Measurements from ENCODE around the gene D2HGDH. TPM values are rescaled to one million over a fixed set of nuclear protein-coding genes. Genes with fewer than 3 reads are reported as not detected.

The D2HGDH gene
- total and polyA plus RNA-seq, 2 of the 13 experiments (the other 11 are each of a cell fraction or from before 2014, with no cell fraction given): 19.2 to 20.3 TPM

DNA sequence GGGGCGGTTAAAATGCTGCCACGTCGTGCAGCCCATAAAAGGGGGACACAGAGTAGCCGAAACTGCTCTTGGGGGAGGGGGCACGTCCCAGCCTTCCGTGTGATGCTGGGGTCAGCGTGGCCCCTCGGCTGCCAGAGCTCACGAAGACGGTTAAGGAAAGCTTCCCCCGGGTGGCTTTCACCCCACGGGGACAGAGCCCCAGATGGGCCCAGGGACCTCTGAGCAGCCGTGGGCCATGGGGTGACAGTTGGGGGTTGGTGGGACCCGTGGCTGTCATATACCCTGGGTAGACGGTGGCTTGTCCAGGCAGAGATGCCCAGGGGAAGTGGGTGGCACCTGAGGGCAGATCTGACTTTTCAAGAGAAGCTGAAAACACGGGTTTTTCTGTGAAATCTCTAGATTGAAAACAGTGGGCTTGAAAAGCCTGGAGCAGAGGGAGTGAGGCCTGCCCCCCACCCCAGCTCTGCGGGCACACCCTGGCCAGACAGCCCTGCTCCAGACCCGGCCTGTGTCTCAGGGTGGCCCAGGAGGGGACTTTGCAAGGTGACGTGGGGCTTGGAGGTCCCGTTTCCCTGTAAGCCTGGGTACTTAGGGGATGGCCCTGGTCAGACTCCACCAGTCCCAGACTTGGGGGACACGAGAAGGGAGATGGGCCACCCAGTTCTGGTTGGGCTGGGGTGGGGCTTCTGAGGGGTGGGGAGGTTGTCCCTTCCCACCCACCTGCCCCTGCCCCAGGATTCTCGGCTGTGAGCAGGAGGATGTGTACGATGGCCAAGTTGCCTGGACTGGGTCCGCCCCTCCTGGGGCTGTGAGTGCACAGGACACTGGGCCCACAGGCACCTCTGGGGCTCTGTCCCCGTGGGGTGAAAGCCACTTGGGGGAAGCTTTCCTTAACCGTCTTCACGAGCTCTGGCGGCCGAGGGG, 75.2 kb downstream of the D2HGDH start (continued):
- TF ChIP-seq KLF6 (CRISPR knock-in tag; IDR thresholded peaks at IDR 0.05): no peak
- no peak for TF ChIP-seq ZNF788 (CRISPR knock-in tag; IDR thresholded peaks at IDR 0.05; ENCODE audit: borderline replicate concordance)
- TF ChIP-seq NFIC (IDR thresholded peaks at IDR 0.05; ENCODE audit: low read length): no peak
- TF ChIP-seq PPARG (CRISPR knock-in tag; conservative IDR thresholded peaks at IDR 0.05): no peak
- no peak for TF ChIP-seq ZNF619 (CRISPR knock-in tag; IDR thresholded peaks at IDR 0.05)
- peak; percentile 55; the same call in 1 of the 2 replicates for TF ChIP-seq ZNF274 (CRISPR knock-in tag; IDR thresholded peaks at IDR 0.05)
- TF ChIP-seq ZBTB34 (CRISPR knock-in tag; IDR thresholded peaks at IDR 0.05): no peak; the same call in 1 of the 2 replicates
- TF ChIP-seq ISX (CRISPR knock-in tag; conservative IDR thresholded peaks at IDR 0.05): no peak
- TF ChIP-seq, protein P1, sequence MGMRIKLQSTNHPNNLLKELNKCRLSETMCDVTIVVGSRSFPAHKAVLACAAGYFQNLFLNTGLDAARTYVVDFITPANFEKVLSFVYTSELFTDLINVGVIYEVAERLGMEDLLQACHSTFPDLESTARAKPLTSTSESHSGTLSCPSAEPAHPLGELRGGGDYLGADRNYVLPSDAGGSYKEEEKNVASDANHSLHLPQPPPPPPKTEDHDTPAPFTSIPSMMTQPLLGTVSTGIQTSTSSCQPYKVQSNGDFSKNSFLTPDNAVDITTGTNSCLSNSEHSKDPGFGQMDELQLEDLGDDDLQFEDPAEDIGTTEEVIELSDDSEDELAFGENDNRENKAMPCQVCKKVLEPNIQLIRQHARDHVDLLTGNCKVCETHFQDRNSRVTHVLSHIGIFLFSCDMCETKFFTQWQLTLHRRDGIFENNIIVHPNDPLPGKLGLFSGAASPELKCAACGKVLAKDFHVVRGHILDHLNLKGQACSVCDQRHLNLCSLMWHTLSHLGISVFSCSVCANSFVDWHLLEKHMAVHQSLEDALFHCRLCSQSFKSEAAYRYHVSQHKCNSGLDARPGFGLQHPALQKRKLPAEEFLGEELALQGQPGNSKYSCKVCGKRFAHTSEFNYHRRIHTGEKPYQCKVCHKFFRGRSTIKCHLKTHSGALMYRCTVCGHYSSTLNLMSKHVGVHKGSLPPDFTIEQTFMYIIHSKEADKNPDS (CRISPR knock-in tag; IDR thresholded peaks at IDR 0.05): no peak
- TF ChIP-seq NFE2L2 (IDR thresholded peaks at IDR 0.05; ENCODE audit: low read length): no peak
- TF ChIP-seq ZNF768 (CRISPR knock-in tag; IDR thresholded peaks at IDR 0.05): peak; percentile 4; the same call in 1 of the 2 replicates
- no peak for TF ChIP-seq ZNF646 (CRISPR knock-in tag; IDR thresholded peaks at IDR 0.05)
- TF ChIP-seq ZNF10 (CRISPR knock-in tag; IDR thresholded peaks at IDR 0.05; ENCODE audit: borderline replicate concordance, low read depth): no peak
- TF ChIP-seq THAP9 (CRISPR knock-in tag; IDR thresholded peaks at IDR 0.05; ENCODE audit: borderline replicate concordance): no peak

All from HepG2 (cell line).